A549 (cell line): ENCODE measurements around the gene NTM.

ENCODE experiments used
- CBX2 ChIP-seq: fragments of 200-600 bp; sonication (generic); IDR thresholded peaks from 2 replicates; pipeline ENCODE4 v1.6.1; 2016; ENCODE audit warnings: low read depth, mild to moderate bottlenecking, borderline replicate concordance
- CTCF ChIP-seq: fragments of >200 bp; sonication (Bioruptor Twin); formaldehyde crosslinking; IDR thresholded peaks from 3 replicates; pipeline ENCODE4 v1.5.1; 2016
- E2F6 ChIP-seq: IDR thresholded peaks from 2 replicates; pipeline ENCODE4 v1.6.1; 2012; ENCODE audit warnings: low read depth, borderline replicate concordance
- MAX ChIP-seq: IDR thresholded peaks from 2 replicates; pipeline ENCODE4 v1.6.1; 2012
- POLR2A ChIP-seq: IDR thresholded peaks from 2 replicates; pipeline ENCODE4 v1.6.1; 2012; ENCODE audit warnings: mild to moderate bottlenecking, low read length
- RAD21 ChIP-seq, 2 experiments: fragments of >200 bp in 1 of 2; sonication (Bioruptor Twin) in 1 of 2; formaldehyde crosslinking in 1 of 2; IDR thresholded peaks in 1 of 2; conservative IDR thresholded peaks in 1 of 2; 2 replicates in 1 of 2; 3 replicates in 1 of 2; pipeline ENCODE4 v1.6.1; 2012 to 2018; ENCODE audit warnings: inconsistent platforms in 1 of 2
- RFX5 ChIP-seq: fragments of 450-650 bp; IDR thresholded peaks from 2 replicates; pipeline ENCODE4 v1.7.1; 2014; ENCODE audit warnings: antibody characterized with exemption, mild to moderate bottlenecking, moderate library complexity
- ZC3H11A ChIP-seq: fragments of 450-650 bp; IDR thresholded peaks from 2 replicates; pipeline ENCODE4 v1.6.1; 2014; ENCODE audit warnings: antibody characterized with exemption, mild to moderate bottlenecking

GRCh38 chr11:131896978-131897615 is 526.7 kb downstream of the NTM start:
- TF ChIP-seq RFX5 (no peak), CTCF (no peak), E2F6 (no peak), ZC3H11A (no peak), MAX (no peak), RAD21 (conservative IDR thresholded peaks at IDR 0.05 in 1 of 2, IDR thresholded peaks at IDR 0.05 in 1 of 2) (no peak), POLR2A (no peak), CBX2 (no peak)
